ENCODE data around the gene SZT2.

GRCh38 chr1:43447891-43448708 lies 58.4 kb downstream of the SZT2 start:
- no peak for TF ChIP-seq CTCF (IDR thresholded peaks at IDR 0.05; ENCODE audit: insufficient read depth, low read depth, low read length)
- TF ChIP-seq EZH2 (IDR thresholded peaks at IDR 0.05; ENCODE audit: insufficient read depth, low read length): no peak
